Measurements from ENCODE around the gene KLC4.

GRCh38 chr6:43095939-43096338, 36.5 kb downstream of the KLC4 start:
- TF ChIP-seq CTCF (IDR thresholded peaks at IDR 0.05; ENCODE audit: low read length) (no peak), EZH2 (IDR thresholded peaks at IDR 0.05; ENCODE audit: borderline replicate concordance, low read length) (no peak)
